ENCODE measurements around the gene MSGN1. TPM values are rescaled to one million over a fixed set of nuclear protein-coding genes. Genes with fewer than 3 reads are reported as not detected.

The MSGN1 gene
- total RNA-seq, 1 experiment from 2014 or later, result not detected

DNA sequence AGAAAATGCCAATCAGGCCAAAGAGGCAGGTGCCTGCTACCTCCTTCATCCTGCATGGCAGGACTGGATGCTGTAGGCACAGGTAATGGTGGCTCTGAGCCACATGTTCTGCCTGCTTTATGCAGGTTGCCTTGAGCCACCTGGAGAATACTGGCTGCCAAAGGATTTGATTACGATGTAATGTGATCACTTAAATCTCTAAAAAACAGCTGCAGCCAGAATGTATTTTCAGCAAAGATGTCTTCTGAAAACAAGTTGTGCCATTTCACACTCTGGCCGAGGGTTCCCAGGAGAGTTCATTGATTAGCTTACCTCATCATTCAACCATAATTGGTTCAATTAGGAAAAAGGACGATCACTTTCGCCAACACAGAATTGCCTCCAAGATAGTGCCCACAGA, 17.9 kb upstream of the MSGN1 start:
- no peaks in the 10 kb centered on the region for H3K36me3 ChIP-seq (ENCODE audit: low read depth)
- POLR2A ChIA-PET (ENCODE audit: unreplicated experiment), result no interaction called here
- CTCF ChIA-PET, result no interaction called here

DNA sequence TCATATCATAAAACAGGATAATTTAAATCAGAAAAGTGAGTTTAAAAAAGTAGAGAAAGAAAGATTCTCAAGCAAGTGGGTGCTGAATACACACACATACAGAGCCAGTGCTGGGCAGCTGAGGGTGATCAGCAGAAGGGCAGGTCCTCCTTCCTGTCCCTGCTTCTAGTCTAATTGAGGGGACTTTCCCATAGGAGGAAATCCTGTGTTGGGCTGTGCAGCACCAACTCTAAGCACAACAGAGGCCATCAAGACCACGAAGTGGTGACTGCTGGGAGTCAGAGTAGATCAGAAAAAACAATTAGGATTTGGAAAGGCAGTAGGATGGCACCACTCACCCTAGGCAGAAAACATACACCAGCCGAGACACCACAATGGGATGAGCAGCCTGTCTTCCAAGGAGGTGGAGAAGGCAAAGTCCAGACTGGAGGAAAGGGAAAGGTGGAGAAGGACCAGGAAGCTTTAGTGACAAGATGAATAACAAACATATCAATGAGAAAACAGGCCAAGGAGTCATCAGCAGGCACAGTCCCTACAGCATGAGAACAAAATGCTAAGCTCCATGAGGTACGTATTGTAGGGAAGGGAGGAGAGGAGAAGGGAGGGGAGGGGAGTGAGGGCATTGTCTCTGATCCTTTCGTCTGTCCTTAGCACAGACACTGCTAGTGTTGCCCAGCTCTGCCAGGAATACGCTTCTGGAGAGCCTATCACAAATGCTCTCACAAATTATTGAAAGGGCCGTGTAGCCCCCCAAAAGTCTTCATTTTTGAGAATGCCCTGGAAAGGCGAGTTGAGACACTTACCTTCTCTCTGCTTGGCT, 16.7 kb upstream of the MSGN1 start:
- DNase-seq, result no peak
- ChIA-PET CTCF (no interaction called here), POLR2A (ENCODE audit: unreplicated experiment) (no interaction called here)
- TF ChIP-seq, protein P1, sequence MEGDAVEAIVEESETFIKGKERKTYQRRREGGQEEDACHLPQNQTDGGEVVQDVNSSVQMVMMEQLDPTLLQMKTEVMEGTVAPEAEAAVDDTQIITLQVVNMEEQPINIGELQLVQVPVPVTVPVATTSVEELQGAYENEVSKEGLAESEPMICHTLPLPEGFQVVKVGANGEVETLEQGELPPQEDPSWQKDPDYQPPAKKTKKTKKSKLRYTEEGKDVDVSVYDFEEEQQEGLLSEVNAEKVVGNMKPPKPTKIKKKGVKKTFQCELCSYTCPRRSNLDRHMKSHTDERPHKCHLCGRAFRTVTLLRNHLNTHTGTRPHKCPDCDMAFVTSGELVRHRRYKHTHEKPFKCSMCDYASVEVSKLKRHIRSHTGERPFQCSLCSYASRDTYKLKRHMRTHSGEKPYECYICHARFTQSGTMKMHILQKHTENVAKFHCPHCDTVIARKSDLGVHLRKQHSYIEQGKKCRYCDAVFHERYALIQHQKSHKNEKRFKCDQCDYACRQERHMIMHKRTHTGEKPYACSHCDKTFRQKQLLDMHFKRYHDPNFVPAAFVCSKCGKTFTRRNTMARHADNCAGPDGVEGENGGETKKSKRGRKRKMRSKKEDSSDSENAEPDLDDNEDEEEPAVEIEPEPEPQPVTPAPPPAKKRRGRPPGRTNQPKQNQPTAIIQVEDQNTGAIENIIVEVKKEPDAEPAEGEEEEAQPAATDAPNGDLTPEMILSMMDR (conservative IDR thresholded peaks at IDR 0.05), result no peak
- TF ChIP-seq EZH2 (IDR thresholded peaks at IDR 0.05; ENCODE audit: low read depth), result no peak
- Histone ChIP-seq H3K79me2 (ENCODE audit: low read depth) (no peaks in the 10 kb centered on the region), H2AFZ (no peak overlapping the region), H3K4me2 (no peak overlapping the region), H3K27me3 (ENCODE audit: insufficient read depth, low read depth) (peaks cover 5% of the 10 kb centered on the region; the same call in 1 of the 2 replicates), H3K4me3 (no peak overlapping the region), H3F3A (ENCODE audit: insufficient read depth, low read depth) (no peaks in the 10 kb centered on the region), H3K9me3 (ENCODE audit: insufficient read depth, low read depth) (no peaks in the 10 kb centered on the region), H3K27ac (no peak overlapping the region), H4K20me1 (ENCODE audit: insufficient read depth) (no peaks in the 10 kb centered on the region), H3K36me3 (ENCODE audit: low read depth) (no peaks in the 10 kb centered on the region), H3K9me2 (ENCODE audit: insufficient read depth) (no peaks in the 10 kb centered on the region), H3K4me1 (replicated peaks; ENCODE audit: insufficient read depth) (no peaks in the 10 kb centered on the region)
- BruUV-seq (replicated peaks), result no TSS peak
- intact Hi-C loops (cut with micrococcal nuclease; ENCODE audit: unreplicated experiment), result no loop called here

More for the DNA sequence above, 17.9 kb upstream of the MSGN1 start:
- intact Hi-C loops (cut with micrococcal nuclease; ENCODE audit: unreplicated experiment), result no loop called here
- H3K27ac ChIP-seq, result no peak overlapping the region
- H3K79me2 ChIP-seq (ENCODE audit: low read depth), result no peaks in the 10 kb centered on the region
- no peak for DNase-seq
- no peak overlapping the region for H3K4me3 ChIP-seq
- H3K27me3 ChIP-seq (ENCODE audit: insufficient read depth, low read depth), result 0 out of 2 replicates have a peak, but pooled peaks cover 5% of the 10 kb centered on the region
- H3F3A ChIP-seq (ENCODE audit: insufficient read depth, low read depth), result no peaks in the 10 kb centered on the region
- H4K20me1 ChIP-seq (ENCODE audit: insufficient read depth), result no peaks in the 10 kb centered on the region
- TF ChIP-seq, protein P1 (conservative IDR thresholded peaks at IDR 0.05), result no peak
- TF ChIP-seq EZH2 (IDR thresholded peaks at IDR 0.05; ENCODE audit: low read depth), result no peak
- H2AFZ ChIP-seq, result no peak overlapping the region
- no peaks in the 10 kb centered on the region for H3K9me3 ChIP-seq (ENCODE audit: insufficient read depth, low read depth)
- no peaks in the 10 kb centered on the region for H3K4me1 ChIP-seq (replicated peaks; ENCODE audit: insufficient read depth)
- H3K4me2 ChIP-seq, result no peak overlapping the region
- no peaks in the 10 kb centered on the region for H3K9me2 ChIP-seq (ENCODE audit: insufficient read depth)
- BruUV-seq (replicated peaks), result no TSS peak

DNA sequence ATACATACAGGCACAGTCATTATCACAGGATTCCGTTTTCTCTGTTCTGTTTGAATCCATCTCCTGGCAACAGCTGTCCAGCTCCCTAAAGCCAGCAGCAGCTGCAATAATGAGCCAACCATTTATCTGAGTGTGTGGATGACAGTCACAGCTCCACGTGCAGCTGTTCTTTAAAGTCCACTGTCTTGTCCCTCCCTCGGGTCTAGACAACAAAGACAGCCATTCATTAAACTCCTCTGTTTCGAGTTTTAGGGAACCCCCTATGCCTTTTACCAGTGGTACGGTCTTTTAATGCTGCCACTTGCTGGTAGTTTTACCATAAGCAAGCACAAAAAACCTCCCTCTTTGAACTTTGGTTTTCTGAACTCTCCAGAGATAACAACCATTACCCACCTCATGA, 16.0 kb upstream of the MSGN1 start:
- POLR2A ChIA-PET (ENCODE audit: unreplicated experiment), result no interaction called here
- peaks cover 5% of the 10 kb centered on the region; the same call in 1 of the 2 replicates for H3K27me3 ChIP-seq (ENCODE audit: insufficient read depth, low read depth)
- no peaks in the 10 kb centered on the region for H3K36me3 ChIP-seq (ENCODE audit: low read depth)
- no peak overlapping the region for H3K27ac ChIP-seq
- no peaks in the 10 kb centered on the region for H3K9me2 ChIP-seq (ENCODE audit: insufficient read depth)
- H3K4me2 ChIP-seq, result no peak overlapping the region
- no peak overlapping the region for H3K4me3 ChIP-seq
- no peaks in the 10 kb centered on the region for H3K79me2 ChIP-seq (ENCODE audit: low read depth)
- BruUV-seq (replicated peaks), result no TSS peak
- DNase-seq, result no peak
- TF ChIP-seq, protein P1 (conservative IDR thresholded peaks at IDR 0.05), result no peak
- H4K20me1 ChIP-seq (ENCODE audit: insufficient read depth), result no peaks in the 10 kb centered on the region
- H2AFZ ChIP-seq, result no peak overlapping the region
- H3F3A ChIP-seq (ENCODE audit: insufficient read depth, low read depth), result no peaks in the 10 kb centered on the region
- CTCF ChIA-PET, result no interaction called here
- H3K9me3 ChIP-seq (ENCODE audit: insufficient read depth, low read depth), result no peaks in the 10 kb centered on the region
- H3K4me1 ChIP-seq (replicated peaks; ENCODE audit: insufficient read depth), result no peaks in the 10 kb centered on the region
- intact Hi-C loops (cut with micrococcal nuclease; ENCODE audit: unreplicated experiment), result no loop called here

All from PC-9 (cell line).